Upper lobe of right lung (tissue), 1 donor: ENCODE measurements around the gene GLS. TPM values are rescaled to one million over a fixed set of nuclear protein-coding genes. Genes with fewer than 3 reads are reported as not detected.

ENCODE experiments used
- ATAC-seq: fragments of 200-7000 bp; cut with Tn5 transposase; one replicate; pipeline ENCODE4 v1.9.1; 2020; ENCODE audit warnings: mild to moderate bottlenecking, moderate library complexity
- DNase-seq: peaks from one replicate; pipeline ENCODE4 v3.0.0-alpha.2; 2020
- H3K27ac ChIP-seq: fragments of 200-600 bp; one replicate; pipeline ENCODE4 v1.8.0; 2022
- H3K27me3 ChIP-seq: fragments of 200-600 bp; one replicate; pipeline ENCODE4 v1.8.0; 2022; ENCODE audit warnings: mild to moderate bottlenecking
- H3K36me3 ChIP-seq: fragments of 200-600 bp; one replicate; pipeline ENCODE4 v1.8.0; 2022
- H3K4me1 ChIP-seq: fragments of 200-600 bp; one replicate; pipeline ENCODE4 v1.8.0; 2022
- H3K4me3 ChIP-seq: fragments of 200-600 bp; one replicate; pipeline ENCODE4 v1.8.0; 2022; ENCODE audit warnings: mild to moderate bottlenecking
- H3K9me3 ChIP-seq: fragments of 200-600 bp; one replicate; pipeline ENCODE4 v1.8.0; 2022
- CTCF ChIP-seq: fragments of 200-600 bp; IDR thresholded peaks from one replicate; pipeline ENCODE4 v1.8.0; 2022; ENCODE audit warnings: antibody characterized with exemption
- intact Hi-C: fragments of 100-400 bp; cut with DNase I; formaldehyde crosslinking; loops from one replicate; pipeline ENCODE4 v1.11.0; 2022
- total RNA-seq: library from RNA; stranded (reverse); fragmentation: NEBNext Ultra II Directional; extraction: Animal tissue kit (Norgen Biotek cat#: 25700); gene quantifications from one replicate; pipeline ENCODE4 v1.2.1, GENCODE V29; 2021
- donor health status: DM: no; HTN: yes; CAD: no; lungs with severe emphysema.

The GLS gene
- total RNA-seq, 1 donor from 2014 or later: 209 TPM

- Histone ChIP-seq H3K36me3 (no peaks in the 10 kb centered on the region), H3K27ac (no peak overlapping the region), H3K4me1 (peaks cover 25% of the 10 kb centered on the region), H3K4me3 (no peak overlapping the region), H3K9me3 (no peaks in the 10 kb centered on the region), H3K27me3 (no peaks in the 10 kb centered on the region)
- TF ChIP-seq CTCF: no peak
- ATAC-seq: no peak
- no peak for DNase-seq
- intact Hi-C loops: no loop called here
Observed at GRCh38 chr2:190889175-190889943, 8.7 kb downstream of the GLS start.

- intact Hi-C loops: no loop called here
- H3K9me3 ChIP-seq: no peaks in the 10 kb centered on the region
- no peak overlapping the region for H3K27ac ChIP-seq
- H3K4me1 ChIP-seq: peaks cover 15% of the 10 kb centered on the region
- ATAC-seq (peak; percentile 75), DNase-seq (no peak)
- H3K4me3 ChIP-seq: no peak overlapping the region
- peaks cover 16% of the 10 kb centered on the region for H3K36me3 ChIP-seq
- H3K27me3 ChIP-seq: no peaks in the 10 kb centered on the region
- no peak for TF ChIP-seq CTCF
Observed at GRCh38 chr2:190891372-190891771, 10.8 kb downstream of the GLS start.

GRCh38 chr2:190891889-190892288 is 11.3 kb downstream of the GLS start:
- no peak for DNase-seq
- no peaks in the 10 kb centered on the region for H3K9me3 ChIP-seq
- H3K4me3 ChIP-seq: no peak overlapping the region
- H3K4me1 ChIP-seq: peaks cover 13% of the 10 kb centered on the region
- intact Hi-C loops: no loop called here
- TF ChIP-seq CTCF: no peak
- H3K27me3 ChIP-seq: no peaks in the 10 kb centered on the region
- peaks cover 22% of the 10 kb centered on the region for H3K36me3 ChIP-seq
- no peak overlapping the region for H3K27ac ChIP-seq
- ATAC-seq: no peak

GRCh38 chr2:190893157-190893556 is 12.5 kb downstream of the GLS start:
- TF ChIP-seq CTCF: no peak
- no peak overlapping the region for H3K27ac ChIP-seq
- no peak for ATAC-seq
- H3K36me3 ChIP-seq: peaks cover 33% of the 10 kb centered on the region
- H3K4me3 ChIP-seq: no peak overlapping the region
- no peaks in the 10 kb centered on the region for H3K9me3 ChIP-seq
- no peaks in the 10 kb centered on the region for H3K27me3 ChIP-seq
- H3K4me1 ChIP-seq: peaks cover 10% of the 10 kb centered on the region
- no peak for DNase-seq
- intact Hi-C loops: no loop called here

DNA sequence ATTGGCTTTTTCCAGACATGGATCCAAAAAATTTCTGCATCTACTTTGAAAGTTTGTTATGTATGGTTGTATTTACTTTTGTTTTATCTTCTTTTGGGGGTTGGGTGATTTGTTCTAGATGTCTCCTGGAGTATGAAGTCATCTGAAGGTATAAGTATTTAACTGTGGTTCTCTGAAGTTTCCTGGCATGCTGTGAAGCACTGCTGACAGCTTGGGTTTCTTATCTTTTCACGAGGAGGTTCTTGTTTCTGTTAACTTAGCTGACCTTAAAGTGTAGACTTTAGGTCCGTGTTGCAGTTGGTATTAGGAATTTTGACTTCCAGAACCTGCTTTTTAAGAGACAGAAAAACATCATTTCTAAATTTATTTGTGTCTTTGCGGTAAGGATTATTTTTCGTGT is 15.9 kb downstream of the GLS start:
- intact Hi-C loops: no loop called here
- ATAC-seq (peak; percentile 54), DNase-seq (no peak)
- Histone ChIP-seq H3K4me3 (no peak overlapping the region), H3K9me3 (no peaks in the 10 kb centered on the region), H3K27ac (no peak overlapping the region), H3K4me1 (no peaks in the 10 kb centered on the region), H3K27me3 (no peaks in the 10 kb centered on the region), H3K36me3 (peaks cover 63% of the 10 kb centered on the region)
- TF ChIP-seq CTCF: no peak
